Esophagus (tissue), 2 donors: Measurements from ENCODE around the gene UBE2R2. TPM values are rescaled to one million over a fixed set of nuclear protein-coding genes. Genes with fewer than 3 reads are reported as not detected.
"Not testable (repeated sequence)": the region's sequence is repeated elsewhere in the genome, so short reads cannot be mapped to it uniquely, and the experiment has no call there.

Experiments used
- H3K27ac ChIP-seq, 2 donors: one replicate each; pipeline ENCODE4 v1.5.1; 2013; ENCODE audit warnings: low read depth in 2 of 2, mild to moderate bottlenecking in 2 of 2, inconsistent platforms in 1 of 2, low read length in 1 of 2, moderate library complexity in 1 of 2
- H3K27me3 ChIP-seq, 2 donors: one replicate each; pipeline ENCODE4 v1.6.1; 2013; ENCODE audit warnings: low read length in 2 of 2, control low read depth in 1 of 2, mild to moderate bottlenecking in 1 of 2; ENCODE audit not compliant: insufficient read depth in 2 of 2, control insufficient read depth in 1 of 2
- H3K36me3 ChIP-seq, 2 donors: one replicate each; pipeline ENCODE4 v1.6.1; 2013; ENCODE audit warnings: low read length in 1 of 2; ENCODE audit not compliant: control insufficient read depth in 2 of 2, insufficient read depth in 2 of 2
- H3K4me1 ChIP-seq, 2 donors: one replicate each; pipeline ENCODE4 v1.6.1; 2013; ENCODE audit warnings: low read length in 1 of 2; ENCODE audit not compliant: control insufficient read depth in 2 of 2, insufficient read depth in 2 of 2
- H3K4me3 ChIP-seq, 2 donors: one replicate each; pipeline ENCODE4 v1.5.1; 2013; ENCODE audit warnings: low read length in 2 of 2, mild to moderate bottlenecking in 2 of 2, low read depth in 1 of 2, moderate library complexity in 1 of 2
- H3K9me3 ChIP-seq, 2 donors: one replicate each; pipeline ENCODE4 v1.6.1; 2013; ENCODE audit warnings: mild to moderate bottlenecking in 2 of 2, low read depth in 1 of 2, low read length in 1 of 2, moderate library complexity in 1 of 2; ENCODE audit not compliant: control insufficient read depth in 2 of 2, insufficient read depth in 1 of 2
- WGBS, 2 donors: extraction: QIAGEN DNeasy Blood & Tissue Kit; methylation state at CpG; one replicate each; pipeline ENCODE4 v1.1.7; 2013; 5-methylcytosine and 5-hydroxymethylcytosine counted together
- polyA plus RNA-seq, 2 donors: library from polyadenylated mRNA; stranded (reverse); fragments of 200-250 nt; gene quantifications; one replicate each; pipeline ENCODE4 v1.2.3, GENCODE V29; 2013
- donor health status: healthy with polysubstance abuse.
- donor health status: Bipolar disorder and iron deficiency.

Gene UBE2R2
- polyA plus RNA-seq, 2 donors, result 16.5 to 16.6 TPM

DNA sequence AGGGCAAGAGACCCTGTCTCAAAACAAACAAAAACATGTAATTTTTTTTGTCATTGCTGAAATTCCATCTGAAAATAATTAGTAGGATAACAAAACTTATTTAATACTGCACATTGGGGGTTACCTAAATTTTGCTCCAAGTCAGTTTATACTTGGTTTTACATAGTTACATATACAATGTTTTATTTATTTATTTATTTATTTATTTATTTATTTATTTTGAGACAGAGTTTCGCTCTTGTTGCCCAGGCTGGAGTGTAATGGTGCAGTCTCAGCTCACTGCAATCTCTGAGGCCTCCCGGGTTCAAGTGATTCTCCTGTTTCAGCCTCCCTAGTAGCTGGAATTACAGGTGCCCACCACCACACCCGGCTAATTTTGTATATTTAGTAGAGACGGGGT is 52.3 kb downstream of the UBE2R2 start:
- 96 to 97% methylated on average over 4 of the region's 4 CpGs for WGBS, 2 donors
- H3K4me3 ChIP-seq, H3K4me1 ChIP-seq, H3K27ac ChIP-seq, H3K9me3 ChIP-seq, H3K36me3 ChIP-seq, H3K27me3 ChIP-seq: not testable (repeated sequence)

DNA sequence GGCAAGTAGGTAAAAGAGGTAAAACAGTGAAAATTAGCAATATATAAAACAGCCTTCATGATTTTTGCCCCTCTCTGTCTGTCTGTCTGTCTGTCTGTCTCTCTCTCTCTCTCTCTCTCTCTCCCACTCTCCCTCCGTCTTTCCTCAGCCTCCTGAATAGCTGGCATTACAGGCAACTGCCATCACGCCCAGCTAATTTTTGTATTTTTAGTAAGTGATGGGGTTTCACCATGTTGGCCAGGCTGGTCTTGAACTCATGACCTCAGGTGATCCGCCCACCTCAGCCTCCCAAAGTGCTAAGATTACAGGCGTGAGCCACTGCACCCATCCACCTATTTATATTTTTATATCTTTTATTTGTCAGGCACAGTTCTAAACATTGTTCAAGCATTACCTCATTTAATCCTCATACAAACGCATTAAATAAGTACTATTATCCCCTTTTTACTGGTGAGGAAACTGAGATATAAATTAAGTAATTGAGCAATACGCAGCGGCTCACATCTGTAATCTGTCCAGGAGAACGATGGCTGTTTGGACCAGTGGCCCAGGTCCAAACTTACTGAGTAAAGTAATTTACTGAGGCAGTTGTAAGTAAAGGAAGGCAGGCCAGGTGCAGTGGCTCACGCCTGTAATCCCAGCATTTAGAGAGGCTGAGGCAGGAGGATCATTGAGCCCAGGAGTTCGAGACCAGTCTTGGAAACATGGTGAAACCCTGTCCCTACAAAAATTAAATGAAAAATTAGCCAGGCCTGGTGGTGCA is 60.9 kb downstream of the UBE2R2 start:
- H3K27ac ChIP-seq, result no peak overlapping the region
- H3K4me3 ChIP-seq, result no peak overlapping the region
- no peaks in the 10 kb centered on the region for H3K9me3 ChIP-seq
- no peaks in the 10 kb centered on the region for H3K27me3 ChIP-seq
- H3K4me1 ChIP-seq, result no peaks in the 10 kb centered on the region
- no peaks in the 10 kb centered on the region for H3K36me3 ChIP-seq
- 66 to 74% methylated on average over 10 of the region's 10 CpGs for WGBS, 2 donors

DNA sequence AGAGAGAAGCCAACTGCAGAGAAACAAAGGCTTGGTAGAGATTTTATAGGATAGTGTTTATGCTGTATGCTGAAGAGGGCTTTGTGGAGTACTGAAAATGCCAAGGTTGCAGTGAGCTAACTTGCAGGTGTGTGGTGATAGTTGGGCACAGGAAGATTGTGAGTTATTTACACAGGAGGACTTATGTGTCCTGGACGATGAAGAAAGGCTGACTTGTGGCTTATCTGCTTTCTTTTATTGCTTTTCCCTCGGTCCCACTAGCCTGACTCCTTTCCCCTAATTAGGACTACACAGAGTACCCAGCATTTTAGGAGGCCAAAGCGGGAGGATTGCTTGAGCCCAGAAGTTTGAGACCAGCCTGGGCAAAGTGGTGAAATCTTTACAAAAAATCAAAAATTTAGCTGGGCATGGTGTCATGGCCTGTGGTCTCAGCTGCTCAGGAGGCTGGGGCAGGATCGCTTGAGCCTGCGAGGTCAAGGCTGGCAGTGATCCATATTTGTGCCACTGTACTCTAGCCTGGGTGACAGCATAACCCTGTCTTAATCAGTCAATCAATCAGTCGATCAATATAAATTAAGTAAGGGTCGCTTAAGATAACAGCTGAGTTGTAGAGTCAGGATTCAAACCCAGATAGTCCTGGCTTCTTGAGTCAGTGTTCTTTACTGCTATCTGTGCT is 61.9 kb downstream of the UBE2R2 start:
- Histone ChIP-seq H3K4me1 (no peaks in the 10 kb centered on the region), H3K27me3 (no peaks in the 10 kb centered on the region), H3K27ac (no peak overlapping the region), H3K9me3 (no peaks in the 10 kb centered on the region), H3K4me3 (no peak overlapping the region), H3K36me3 (no peaks in the 10 kb centered on the region)
- WGBS, 2 donors, result 64 to 88% methylated on average over 7 of the region's 7 CpGs

DNA sequence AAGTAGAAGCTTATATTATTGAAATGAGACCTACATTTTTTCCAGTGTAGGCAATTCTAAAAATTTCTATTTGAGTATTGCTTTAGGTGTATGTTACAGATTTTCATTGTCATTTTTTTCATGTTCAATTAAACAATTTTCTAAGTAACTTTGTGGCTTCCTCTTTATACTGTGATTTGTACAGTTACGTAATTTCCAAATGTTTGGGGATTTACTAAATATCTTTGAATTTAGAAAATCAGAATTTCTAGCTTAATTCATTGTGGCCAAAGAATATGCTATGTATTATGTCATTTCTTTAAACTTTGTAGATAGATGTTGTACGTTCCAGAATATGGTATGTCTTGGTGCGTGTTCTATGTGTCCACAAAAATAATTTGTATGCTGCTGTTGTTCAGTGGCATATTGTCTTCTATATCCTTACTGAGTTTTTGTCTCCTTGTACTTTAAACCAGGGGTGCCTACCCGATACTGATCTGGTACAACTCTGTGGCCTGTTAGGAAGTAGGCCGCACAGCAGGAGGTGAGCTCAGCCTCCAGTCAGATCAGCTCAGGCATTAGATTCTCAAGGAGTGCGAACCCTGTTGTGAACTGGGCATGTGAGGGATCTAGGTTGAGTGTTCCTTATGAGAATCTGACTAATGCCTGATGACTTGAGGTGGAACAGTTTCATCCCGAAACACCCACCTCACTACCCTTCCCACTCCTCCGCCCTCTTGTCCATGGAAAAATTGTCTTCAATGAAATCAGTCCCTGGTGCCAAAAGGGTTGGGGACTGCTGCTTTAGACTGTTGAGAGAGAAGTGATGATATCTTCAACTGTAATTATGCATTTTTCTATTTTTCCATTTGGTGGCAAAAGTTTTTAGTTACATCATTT is 63.5 kb downstream of the UBE2R2 start:
- no peak overlapping the region for H3K4me3 ChIP-seq
- 91 to 96% methylated on average over 8 of the region's 8 CpGs for WGBS, 2 donors
- H3K9me3 ChIP-seq, result no peaks in the 10 kb centered on the region
- no peak overlapping the region for H3K27ac ChIP-seq
- no peaks in the 10 kb centered on the region for H3K4me1 ChIP-seq
- no peaks in the 10 kb centered on the region for H3K36me3 ChIP-seq
- no peaks in the 10 kb centered on the region for H3K27me3 ChIP-seq

DNA sequence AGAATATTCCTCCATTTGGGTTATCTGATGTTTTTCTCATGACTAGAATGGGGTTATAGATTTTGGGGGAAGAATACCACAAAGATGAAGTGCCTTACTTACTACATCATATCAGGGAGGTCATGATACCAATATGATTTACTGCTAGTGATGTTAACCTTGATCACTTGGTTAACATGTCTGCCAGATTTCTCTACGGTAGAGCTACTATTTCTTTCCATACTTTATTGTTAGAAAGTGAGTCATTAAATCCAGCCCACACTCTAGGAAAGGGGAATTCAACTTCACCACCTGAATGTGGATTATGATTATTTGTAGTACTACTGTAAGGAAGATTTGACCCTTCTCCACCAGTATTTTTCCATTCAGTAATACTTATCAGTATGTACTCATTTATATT is 64.7 kb downstream of the UBE2R2 start:
- H3K4me1 ChIP-seq, result no peaks in the 10 kb centered on the region
- WGBS, 2 donors, result 5 to 20% methylated on average over 1 of the region's 1 CpG
- no peak overlapping the region for H3K27ac ChIP-seq
- no peaks in the 10 kb centered on the region for H3K36me3 ChIP-seq
- no peak overlapping the region for H3K4me3 ChIP-seq
- no peaks in the 10 kb centered on the region for H3K27me3 ChIP-seq
- H3K9me3 ChIP-seq, result no peaks in the 10 kb centered on the region

DNA sequence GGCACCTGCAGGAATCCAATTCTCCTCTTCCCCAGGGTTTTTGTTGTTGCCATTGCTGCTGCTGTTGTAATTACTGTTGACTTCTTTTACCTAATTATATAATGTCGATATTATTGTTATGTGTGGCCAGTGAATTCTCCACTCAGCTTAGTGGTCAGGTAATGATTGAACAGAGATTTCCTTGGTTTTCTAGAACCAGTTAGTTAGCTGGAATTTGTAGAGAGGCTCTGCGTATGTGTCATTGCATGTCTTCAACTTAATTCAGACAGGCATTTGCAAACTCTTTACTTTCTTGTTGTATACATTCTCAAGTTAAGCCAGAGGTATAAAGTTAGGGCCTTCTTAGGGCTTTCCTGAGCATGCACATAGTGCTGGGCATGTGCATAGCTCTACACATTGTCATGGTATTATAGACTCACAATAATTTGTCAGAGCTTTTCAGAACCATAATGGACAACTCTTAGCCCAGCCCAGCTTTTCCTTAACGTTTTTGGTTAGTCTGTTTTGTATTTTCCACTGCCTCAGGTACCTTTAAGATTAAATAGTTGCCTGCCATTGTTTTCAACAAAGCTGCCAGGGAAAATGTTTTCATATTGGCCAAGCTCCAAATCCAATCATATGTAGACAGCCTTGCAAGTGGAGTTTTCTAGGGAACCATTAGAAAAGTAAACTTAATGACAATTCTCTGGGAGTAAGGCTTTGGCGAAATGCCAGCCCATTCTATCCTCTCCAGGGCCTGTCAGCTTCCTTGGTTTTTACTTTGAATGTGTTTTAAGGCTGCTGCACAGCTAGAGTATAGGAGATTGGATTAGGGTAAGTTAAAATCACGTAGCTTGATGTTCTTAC is 68.1 kb downstream of the UBE2R2 start:
- H3K36me3 ChIP-seq, result no peaks in the 10 kb centered on the region
- no peak overlapping the region for H3K27ac ChIP-seq
- WGBS, 2 donors, result 42% methylated on average over 5 of the region's 5 CpGs
- H3K4me1 ChIP-seq, result no peaks in the 10 kb centered on the region
- no peaks in the 10 kb centered on the region for H3K9me3 ChIP-seq
- H3K4me3 ChIP-seq, result no peak overlapping the region
- no peaks in the 10 kb centered on the region for H3K27me3 ChIP-seq

DNA sequence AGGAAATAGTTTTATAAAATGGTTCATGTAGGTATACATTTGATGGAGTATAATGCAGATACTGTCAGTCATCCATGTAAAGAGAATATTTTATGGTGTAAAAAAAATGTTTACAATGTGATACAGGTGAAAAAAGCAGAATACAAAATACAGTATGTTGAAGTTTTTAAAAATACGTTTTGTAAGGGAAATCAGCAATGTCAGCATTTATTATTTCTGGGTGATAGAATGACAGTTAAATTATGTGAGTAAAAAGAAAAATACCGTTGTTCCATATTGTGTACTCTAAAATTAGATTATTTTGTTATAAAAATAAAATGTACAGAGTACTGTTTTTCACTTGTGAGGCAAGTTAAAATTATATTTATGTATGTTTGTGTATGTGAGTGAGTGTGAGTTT is 69.0 kb downstream of the UBE2R2 start:
- H3K4me3 ChIP-seq, result no peak overlapping the region
- H3K27ac ChIP-seq, result no peak overlapping the region
- WGBS, 2 donors, result 68 to 69% methylated on average over 2 of the region's 2 CpGs
- H3K27me3 ChIP-seq, result no peaks in the 10 kb centered on the region
- H3K36me3 ChIP-seq, result no peaks in the 10 kb centered on the region
- no peaks in the 10 kb centered on the region for H3K9me3 ChIP-seq
- no peaks in the 10 kb centered on the region for H3K4me1 ChIP-seq

DNA sequence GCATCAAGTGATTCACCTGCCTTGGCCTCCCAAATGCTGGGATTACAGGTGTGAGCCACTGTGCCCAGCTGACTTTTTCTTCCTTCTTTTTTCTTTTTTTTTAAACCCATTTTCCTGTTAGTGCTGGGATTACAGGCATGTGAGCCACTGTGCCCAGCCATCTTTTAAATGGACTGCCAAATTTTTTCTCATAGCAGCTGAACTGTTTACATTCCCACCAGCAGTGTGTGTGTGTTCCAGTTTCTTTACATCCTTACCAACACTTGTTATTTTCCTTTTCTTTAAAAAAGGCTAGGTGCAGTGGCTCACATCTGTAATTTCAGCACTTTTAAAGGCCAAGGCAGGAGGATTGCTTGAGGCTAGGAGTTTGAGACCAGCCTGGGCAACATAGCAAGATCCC is 76.9 kb downstream of the UBE2R2 start:
- Histone ChIP-seq H3K27ac (no peak overlapping the region), H3K4me3 (no peak overlapping the region), H3K27me3 (no peaks in the 10 kb centered on the region)

DNA sequence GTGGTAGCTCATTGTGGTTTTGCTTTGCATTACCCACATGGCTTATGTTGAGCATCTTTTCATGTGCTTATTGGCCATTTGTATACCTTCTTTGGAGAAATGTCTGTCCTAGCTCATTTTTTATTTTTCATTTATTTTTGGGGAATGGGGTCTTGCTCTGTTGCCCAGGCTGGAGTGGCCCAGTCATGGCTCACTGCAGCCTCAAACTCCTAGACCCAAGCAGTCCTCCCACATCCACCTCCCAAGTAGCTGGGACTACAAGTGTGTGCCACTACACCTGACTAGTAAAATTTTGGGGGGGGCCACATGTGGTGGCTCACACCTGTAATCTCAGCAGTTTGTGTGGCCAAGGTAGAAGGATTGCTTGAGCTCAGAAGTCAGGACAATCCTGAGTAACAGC is 77.4 kb downstream of the UBE2R2 start:
- Histone ChIP-seq H3K4me3 (no peak overlapping the region), H3K9me3 (no peaks in the 10 kb centered on the region), H3K36me3 (no peaks in the 10 kb centered on the region), H3K27ac (no peak overlapping the region), H3K27me3 (no peaks in the 10 kb centered on the region), H3K4me1 (no peaks in the 10 kb centered on the region)

More for the DNA sequence above, 76.9 kb downstream of the UBE2R2 start:
- Histone ChIP-seq H3K9me3 (no peaks in the 10 kb centered on the region), H3K36me3 (no peaks in the 10 kb centered on the region), H3K4me1 (no peaks in the 10 kb centered on the region)
